Kidney glomerular epithelial cell (primary cell): ENCODE results near the gene LRCOL1.

Experiments
- DNase-seq: peaks from one replicate; lab custom pipeline; 2025; lab: John Stamatoyannopoulos, UW

LRCOL1 gene

GRCh38 chr12:132582058-132582420 is 28.3 kb downstream of the LRCOL1 start:
- DNase-seq: no peak

- DNase-seq: no peak
Measured at GRCh38 chr12:132581348-132582057, 28.9 kb downstream of the LRCOL1 start.

- DNase-seq: no peak
Measured at GRCh38 chr12:132580701-132581292, 29.6 kb downstream of the LRCOL1 start.

GRCh38 chr12:132579744-132580143 is 30.6 kb downstream of the LRCOL1 start:
- no peak for DNase-seq

GRCh38 chr12:132578826-132579225 is 31.6 kb downstream of the LRCOL1 start:
- no peak for DNase-seq

- no peak for DNase-seq
Measured at GRCh38 chr12:132578118-132578517, 32.3 kb downstream of the LRCOL1 start.

- no peak for DNase-seq
Measured at GRCh38 chr12:132577191-132577920, 33.0 kb downstream of the LRCOL1 start.

- DNase-seq: no peak
Measured at GRCh38 chr12:132576701-132577100, 33.7 kb downstream of the LRCOL1 start.

- DNase-seq: no peak
Measured at GRCh38 chr12:132575661-132576060, 34.7 kb downstream of the LRCOL1 start.

- no peak for DNase-seq
Measured at GRCh38 chr12:132574271-132574996, 35.9 kb downstream of the LRCOL1 start.

- DNase-seq: no peak
Measured at GRCh38 chr12:132572801-132573760, 37.3 kb downstream of the LRCOL1 start.

- no peak for DNase-seq
Measured at GRCh38 chr12:132572106-132572505, 38.3 kb downstream of the LRCOL1 start.

GRCh38 chr12:132571598-132571997 is 38.8 kb downstream of the LRCOL1 start:
- no peak for DNase-seq

- DNase-seq: no peak
Measured at GRCh38 chr12:132571051-132571450, 39.3 kb downstream of the LRCOL1 start.

- no peak for DNase-seq
Measured at GRCh38 chr12:132570635-132571034, 39.7 kb downstream of the LRCOL1 start.

- DNase-seq: no peak
Measured at GRCh38 chr12:132569856-132570480, 40.4 kb downstream of the LRCOL1 start.

GRCh38 chr12:132568826-132569480 is 41.4 kb downstream of the LRCOL1 start:
- no peak for DNase-seq

GRCh38 chr12:132568301-132568700 is 42.1 kb downstream of the LRCOL1 start:
- no peak for DNase-seq

- DNase-seq: no peak
Measured at GRCh38 chr12:132566516-132567131, 43.8 kb downstream of the LRCOL1 start.

- DNase-seq: no peak
Measured at GRCh38 chr12:132565365-132565764, 45.0 kb downstream of the LRCOL1 start.
